ENCODE measurements around the gene NUP188. TPM values are rescaled to one million over a fixed set of nuclear protein-coding genes. Genes with fewer than 3 reads are reported as not detected.
"Not testable (repeated sequence)": the region's sequence is repeated elsewhere in the genome, so short reads cannot be mapped to it uniquely, and the experiment has no call there.

The NUP188 gene
- total RNA-seq, 2 experiments from 2014 or later, result 65.8 to 73.6 TPM

- DNase-seq, result no peak
- Mint-ChIP-seq H3K27me3 (no peaks in the 10 kb centered on the region), H3K4me1 (no peaks in the 10 kb centered on the region), H3K9me3 (no peaks in the 10 kb centered on the region), H3K27ac (no peak overlapping the region), H3K4me3 (no peak overlapping the region), H3K36me3 (ENCODE audit: low read depth) (no peaks in the 10 kb centered on the region)
- ChIA-PET POLR2A (interaction anchor here (0.8 kb wide), 1 partner anchor 12 kb away, joined by 3 read pairs; no protein-coding TSS in a partner anchor), CTCF (interaction anchor here (0.6 to 1.3 kb wide), 3 partner anchors 63 to 201 kb away, joined by 3 to 4 read pairs (median 3); no protein-coding TSS in a partner anchor)
Observed at GRCh38 chr9:128937310-128938165, 10.0 kb upstream of the NUP188 start.

GRCh38 chr9:128940271-128940921 lies 7.1 kb upstream of the NUP188 start:
- no peaks in the 10 kb centered on the region for H3K9me3 Mint-ChIP-seq
- no peaks in the 10 kb centered on the region for H3K27me3 Mint-ChIP-seq
- POLR2A ChIA-PET, result no interaction called here
- no peak for DNase-seq
- no peak overlapping the region for H3K4me3 Mint-ChIP-seq
- CTCF ChIA-PET, result no interaction called here
- no peaks in the 10 kb centered on the region for H3K36me3 Mint-ChIP-seq (ENCODE audit: low read depth)
- H3K4me1 Mint-ChIP-seq, result no peaks in the 10 kb centered on the region
- no peak overlapping the region for H3K27ac Mint-ChIP-seq

DNA sequence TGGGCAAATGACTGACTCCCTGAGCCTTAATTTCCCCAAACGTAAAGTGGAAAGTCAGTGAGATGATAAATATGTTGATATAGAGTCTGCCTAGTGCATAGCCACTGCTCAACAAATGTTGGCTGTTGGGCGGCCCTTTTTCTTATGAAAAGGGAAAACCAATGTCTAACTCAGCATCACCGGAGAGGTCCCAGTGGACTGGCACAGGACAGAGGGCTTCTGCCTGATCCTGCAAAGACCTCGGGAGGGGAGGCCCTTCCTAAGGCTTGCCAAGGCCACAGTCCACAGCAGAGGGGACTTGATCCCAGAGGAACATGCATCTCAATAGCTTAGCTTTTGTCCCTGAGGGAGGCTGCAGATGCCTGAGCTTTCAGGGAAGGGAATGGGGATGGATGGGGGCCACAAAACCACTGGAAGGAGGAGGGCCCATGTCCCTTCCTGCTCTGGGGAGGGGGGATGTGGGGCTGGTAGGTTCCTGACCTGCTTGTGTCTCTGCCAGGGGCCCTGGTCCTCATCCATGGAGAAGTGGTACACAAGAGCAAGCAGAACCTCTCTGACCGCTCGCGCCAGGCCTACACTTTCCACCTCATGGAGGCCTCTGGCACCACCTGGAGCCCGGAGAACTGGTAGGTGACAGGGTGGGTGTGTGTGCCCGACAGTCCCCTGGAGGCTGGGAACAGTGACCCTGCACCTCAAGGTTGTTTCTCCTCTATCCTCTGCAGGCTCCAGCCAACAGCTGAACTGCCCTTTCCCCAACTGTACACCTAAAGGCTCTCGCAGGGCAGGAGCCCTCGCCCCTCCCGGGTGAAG lies 6.3 kb upstream of the NUP188 start:
- Mint-ChIP-seq H3K4me3 (no peak overlapping the region), H3K9me3 (no peaks in the 10 kb centered on the region), H3K27me3 (no peaks in the 10 kb centered on the region), H3K36me3 (ENCODE audit: low read depth) (peaks cover 5% of the 10 kb centered on the region), H3K27ac (no peak overlapping the region), H3K4me1 (peaks cover 8% of the 10 kb centered on the region)
- ChIA-PET POLR2A (no interaction called here), CTCF (no interaction called here)
- DNase-seq, result no peak

- H3K27ac Mint-ChIP-seq, result no peak overlapping the region
- ChIA-PET CTCF (interaction anchor here (0.8 to 1.7 kb wide), 2 partner anchors 15 to 83 kb away, joined by 3 to 5 read pairs; no protein-coding TSS in a partner anchor), POLR2A (no interaction called here)
- no peak for DNase-seq
- H3K27me3 Mint-ChIP-seq, result no peaks in the 10 kb centered on the region
- peaks cover 28% of the 10 kb centered on the region for H3K4me1 Mint-ChIP-seq
- H3K9me3 Mint-ChIP-seq, result no peaks in the 10 kb centered on the region
- H3K36me3 Mint-ChIP-seq (ENCODE audit: low read depth), result peaks cover 9% of the 10 kb centered on the region
- no peak overlapping the region for H3K4me3 Mint-ChIP-seq
Observed at GRCh38 chr9:128943832-128944620, 3.5 kb upstream of the NUP188 start.

DNA sequence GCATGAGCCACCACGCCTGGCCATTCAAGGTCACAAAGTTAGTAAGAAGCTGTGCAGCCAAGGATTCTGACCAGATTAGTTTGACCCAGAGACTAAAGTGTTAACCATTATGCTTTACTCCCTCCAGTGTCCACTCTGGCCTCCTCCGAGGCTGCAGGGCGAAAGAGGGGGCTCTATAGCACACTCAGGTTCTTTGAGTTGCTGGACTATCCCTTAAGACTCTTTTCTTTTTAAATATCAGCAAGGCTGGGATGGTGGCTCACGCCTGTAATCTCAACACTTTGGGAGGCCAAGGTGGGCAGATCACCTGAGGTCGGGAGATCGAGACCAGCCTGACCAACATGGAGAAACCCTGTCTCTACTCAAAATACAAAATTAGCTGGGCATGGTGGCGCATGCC lies 2.5 kb upstream of the NUP188 start:
- ChIA-PET CTCF (interaction anchor here (1.7 kb wide), 1 partner anchor 16 kb away, joined by 5 read pairs; no protein-coding TSS in a partner anchor), POLR2A (interaction anchor here (1.1 kb wide), 1 partner anchor 63 kb away, joined by 4 read pairs; the partner anchor contains the start of genes KYAT1 and LRRC8A)

DNA sequence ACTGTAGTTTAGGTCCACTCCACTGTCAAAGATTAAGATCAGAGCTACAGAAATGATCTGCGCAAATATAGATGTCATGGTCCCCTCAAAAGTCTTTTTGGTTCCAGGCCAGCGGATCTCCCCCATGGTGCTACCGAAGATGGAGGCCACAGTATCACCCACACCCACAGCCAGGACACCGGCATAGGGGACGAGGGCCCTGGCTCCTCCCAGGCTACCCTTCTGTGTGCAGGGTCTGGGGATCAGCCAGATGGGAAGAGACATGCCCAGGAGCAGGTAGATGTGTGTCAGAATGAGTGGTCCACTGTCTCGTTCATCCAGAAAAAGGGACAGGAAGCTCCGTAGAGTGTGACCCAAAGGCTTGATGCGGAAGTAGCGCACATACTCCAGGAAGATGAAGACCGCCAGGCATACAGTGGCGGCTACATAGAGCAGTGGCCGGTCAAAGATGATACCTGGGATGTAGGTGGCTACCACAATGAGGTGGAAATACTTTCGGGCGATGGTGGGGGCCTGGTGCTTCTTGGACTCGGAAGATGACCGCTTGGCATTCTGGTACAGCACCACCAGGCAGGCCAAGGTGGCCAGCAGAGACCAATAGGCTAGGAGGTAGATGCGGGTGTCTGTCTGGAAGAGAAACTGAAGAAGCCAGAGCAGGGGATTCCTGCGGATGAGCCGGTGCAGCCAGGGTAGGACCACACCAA lies 1.5 kb upstream of the NUP188 start:
- no peaks in the 10 kb centered on the region for H3K9me3 Mint-ChIP-seq

More for the DNA sequence above, 2.5 kb upstream of the NUP188 start:
- H3K4me3 Mint-ChIP-seq; H3K27ac Mint-ChIP-seq; H3K36me3 Mint-ChIP-seq (ENCODE audit: low read depth); H3K9me3 Mint-ChIP-seq; H3K27me3 Mint-ChIP-seq; DNase-seq: not testable (repeated sequence)
- H3K4me1 Mint-ChIP-seq, result peaks cover 29% of the 10 kb centered on the region

DNA sequence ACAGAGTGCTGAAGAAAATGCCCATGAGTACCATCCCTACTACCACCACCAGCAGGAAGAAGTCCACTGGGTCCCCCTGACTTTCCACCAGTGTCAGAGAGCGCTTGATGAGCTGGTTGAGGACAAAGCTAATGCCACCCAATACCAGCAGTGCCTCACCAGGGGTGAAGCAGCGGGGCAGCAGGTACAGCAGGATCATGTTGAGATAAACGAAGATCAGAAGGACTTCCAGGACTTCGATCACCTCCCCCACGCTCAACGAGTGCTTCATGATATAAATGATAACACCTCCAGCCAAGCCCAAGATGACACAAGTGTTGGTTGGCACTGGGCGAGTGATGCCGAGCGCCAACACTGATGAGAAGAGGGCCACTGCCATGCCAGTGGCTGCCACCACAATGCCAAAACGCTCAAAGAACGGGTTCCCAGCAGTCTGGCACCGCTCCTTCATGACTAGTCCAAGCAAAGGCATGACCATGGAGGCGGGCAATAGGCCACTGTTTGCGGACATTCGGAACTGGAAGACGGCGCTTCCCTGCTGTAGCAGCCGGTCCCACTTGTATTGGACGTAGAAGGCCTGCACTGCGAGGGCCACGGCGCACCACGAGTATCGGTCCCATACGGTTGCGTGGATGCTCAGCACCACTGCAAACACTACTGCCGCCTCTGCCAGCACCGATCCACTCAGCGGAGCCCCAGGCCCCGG lies 775 bp upstream of the NUP188 start:
- ChIA-PET CTCF (no interaction called here), POLR2A (interaction anchor here (1.2 kb wide), 1 partner anchor 8 kb away, joined by 3 read pairs; no protein-coding TSS in a partner anchor)
- H3K4me3 Mint-ChIP-seq, result peak overlapping the region; percentile 79
- peaks cover 35% of the 10 kb centered on the region for H3K4me1 Mint-ChIP-seq
- peak; percentile 18 for DNase-seq
- peaks cover 16% of the 10 kb centered on the region for H3K36me3 Mint-ChIP-seq (ENCODE audit: low read depth)
- peak overlapping the region; percentile 84 for H3K27ac Mint-ChIP-seq
- no peaks in the 10 kb centered on the region for H3K9me3 Mint-ChIP-seq
- H3K27me3 Mint-ChIP-seq, result no peaks in the 10 kb centered on the region

More for the DNA sequence above, 1.5 kb upstream of the NUP188 start:
- Mint-ChIP-seq H3K4me3 (peak overlapping the region; percentile 79), H3K36me3 (ENCODE audit: low read depth) (peaks cover 12% of the 10 kb centered on the region), H3K4me1 (peaks cover 33% of the 10 kb centered on the region), H3K27ac (peak overlapping the region; percentile 29), H3K27me3 (no peaks in the 10 kb centered on the region)
- DNase-seq, result no peak
- CTCF ChIA-PET, result interaction anchor here (1.7 kb wide), 1 partner anchor 17 kb away, joined by 5 read pairs; no protein-coding TSS in a partner anchor
- POLR2A ChIA-PET, result interaction anchor here (1.1 to 1.2 kb wide), 2 partner anchors 9 to 64 kb away, joined by 3 to 4 read pairs; partner anchors contain the start of genes KYAT1 and LRRC8A

- peaks cover 35% of the 10 kb centered on the region for H3K4me1 Mint-ChIP-seq
- no peaks in the 10 kb centered on the region for H3K27me3 Mint-ChIP-seq
- peak overlapping the region; percentile 79 for H3K4me3 Mint-ChIP-seq
- ChIA-PET POLR2A (interaction anchor here (0.6 kb wide), 1 partner anchor 29 kb away, joined by 3 read pairs; no protein-coding TSS in a partner anchor), CTCF (no interaction called here)
- peaks cover 16% of the 10 kb centered on the region for H3K36me3 Mint-ChIP-seq (ENCODE audit: low read depth)
- no peak for DNase-seq
- H3K27ac Mint-ChIP-seq, result peak overlapping the region; percentile 84
- no peaks in the 10 kb centered on the region for H3K9me3 Mint-ChIP-seq
Observed at GRCh38 chr9:128947277-128947526, 297 bp upstream of the NUP188 start.

GRCh38 chr9:128961403-128961802 lies 13.9 kb downstream of the NUP188 start:
- H3K27ac Mint-ChIP-seq, H3K9me3 Mint-ChIP-seq, H3K27me3 Mint-ChIP-seq, DNase-seq, H3K4me3 Mint-ChIP-seq, H3K4me1 Mint-ChIP-seq, CTCF ChIA-PET: not testable (repeated sequence)
- POLR2A ChIA-PET, result interaction anchor here (0.7 kb wide), 1 partner anchor 59 kb away, joined by 3 read pairs; no protein-coding TSS in a partner anchor
- peaks cover 42% of the 10 kb centered on the region for H3K36me3 Mint-ChIP-seq (ENCODE audit: low read depth)

GRCh38 chr9:128969491-128969890 lies 22.0 kb downstream of the NUP188 start:
- H3K36me3 Mint-ChIP-seq (ENCODE audit: low read depth), result peaks cover 57% of the 10 kb centered on the region
- DNase-seq, result no peak
- H3K9me3 Mint-ChIP-seq, result no peaks in the 10 kb centered on the region
- no peaks in the 10 kb centered on the region for H3K4me1 Mint-ChIP-seq
- H3K27ac Mint-ChIP-seq, result no peak overlapping the region
- no peaks in the 10 kb centered on the region for H3K27me3 Mint-ChIP-seq
- CTCF ChIA-PET, result no interaction called here
- H3K4me3 Mint-ChIP-seq, result no peak overlapping the region
- POLR2A ChIA-PET, result interaction anchor here (0.7 kb wide), 1 partner anchor 339 kb away, joined by 3 read pairs; no protein-coding TSS in a partner anchor

- CTCF ChIA-PET, result no interaction called here
- H3K4me1 Mint-ChIP-seq, result no peaks in the 10 kb centered on the region
Observed at GRCh38 chr9:128972956-128973355, 25.5 kb downstream of the NUP188 start.

More at GRCh38 chr9:128972956-128973355, 25.5 kb downstream of the NUP188 start:
- Mint-ChIP-seq H3K9me3 (no peaks in the 10 kb centered on the region), H3K27me3 (no peaks in the 10 kb centered on the region), H3K36me3 (ENCODE audit: low read depth) (peaks cover 66% of the 10 kb centered on the region), H3K27ac (no peak overlapping the region), H3K4me3 (no peak overlapping the region)
- POLR2A ChIA-PET, result no interaction called here
- no peak for DNase-seq
